NCI-H774 (cell line): ENCODE data around the gene GIPC1.

Experiments used
- DNase-seq: peaks from one replicate; lab custom pipeline; 2025; lab: John Stamatoyannopoulos, UW

Gene GIPC1

GRCh38 chr19:14434543-14435319 lies 61.2 kb downstream of the GIPC1 start:
- no peak for DNase-seq

GRCh38 chr19:14433554-14434501 lies 62.1 kb downstream of the GIPC1 start:
- DNase-seq, result peak; percentile 59

GRCh38 chr19:14432791-14433553 lies 63.0 kb downstream of the GIPC1 start, which contains the start of gene PKN1:
Gene PKN1, plus strand, starts transcription at chr19:14433306. Its CDS starts 216 bp downstream, at chr19:14433522.
- peak; percentile 68 for DNase-seq

- DNase-seq, result no peak
These were observed 65.2 kb downstream of the GIPC1 start for GRCh38 chr19:14430712-14431111.

- no peak for DNase-seq
These were observed 67.0 kb downstream of the GIPC1 start for GRCh38 chr19:14428882-14429416.
